GM19025 (cell line): ENCODE measurements around the gene DNAJB13.
A peak's percentile ranks its signal among the peaks of the same experiment; 100 is the strongest.
"Not testable (repeated sequence)": the region's sequence is repeated elsewhere in the genome, so short reads cannot be mapped to it uniquely, and the experiment has no call there.

Source experiments
- ATAC-seq: cut with Tn5 transposase; IDR thresholded peaks from one replicate; pipeline ENCODE4 v1.9.1; 2021; ENCODE audit warnings: mild to moderate bottlenecking, low read depth, moderate library complexity; ENCODE audit not compliant: unreplicated experiment

DNAJB13 gene

GRCh38 chr11:73950869-73951710 lies at the start of gene DNAJB13:
Gene DNAJB13 (plus strand): TSS chr11:73951026. CDS start chr11:73951070, 44 bp downstream.
- peak; percentile 81 for ATAC-seq

DNA sequence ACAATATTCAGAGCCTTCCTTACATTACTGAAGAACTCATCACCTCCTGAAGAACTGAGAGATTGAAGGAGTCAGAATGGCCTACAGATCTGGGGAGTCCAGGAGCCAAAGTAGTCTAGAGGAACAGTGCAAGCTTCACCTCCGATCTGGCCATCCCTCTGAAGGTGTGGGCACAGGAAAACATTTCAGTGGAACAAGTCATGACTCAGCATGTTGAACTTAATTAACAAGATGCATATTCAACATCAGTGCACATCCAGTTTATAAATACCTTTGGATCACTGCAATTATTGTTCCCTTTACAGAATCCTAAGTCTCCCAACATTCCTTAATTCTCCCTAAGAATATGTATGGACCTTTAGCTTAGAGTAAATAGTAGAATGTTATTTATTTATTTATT lies 48.5 kb upstream of the DNAJB13 start:
- ATAC-seq = no peak

DNA sequence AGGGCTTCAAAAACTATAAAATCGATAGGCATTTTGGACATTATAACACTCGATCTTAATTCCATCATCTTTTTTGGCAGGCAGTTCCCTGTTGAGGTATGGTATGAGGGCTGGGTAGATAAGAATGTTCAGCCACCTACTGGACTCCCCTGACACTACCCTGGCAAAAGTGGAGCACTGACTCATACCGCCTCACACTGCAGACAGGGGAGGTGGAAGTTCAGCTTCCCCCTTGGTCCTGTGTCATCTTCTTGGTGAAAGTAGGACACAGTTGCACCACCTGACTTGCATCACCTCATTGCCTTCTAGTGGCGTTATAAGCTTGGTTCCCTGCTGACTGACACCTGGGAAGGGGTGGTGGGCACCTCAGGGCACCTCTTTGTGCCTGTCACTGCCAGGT lies 43.6 kb upstream of the DNAJB13 start:
- no peak for ATAC-seq

DNA sequence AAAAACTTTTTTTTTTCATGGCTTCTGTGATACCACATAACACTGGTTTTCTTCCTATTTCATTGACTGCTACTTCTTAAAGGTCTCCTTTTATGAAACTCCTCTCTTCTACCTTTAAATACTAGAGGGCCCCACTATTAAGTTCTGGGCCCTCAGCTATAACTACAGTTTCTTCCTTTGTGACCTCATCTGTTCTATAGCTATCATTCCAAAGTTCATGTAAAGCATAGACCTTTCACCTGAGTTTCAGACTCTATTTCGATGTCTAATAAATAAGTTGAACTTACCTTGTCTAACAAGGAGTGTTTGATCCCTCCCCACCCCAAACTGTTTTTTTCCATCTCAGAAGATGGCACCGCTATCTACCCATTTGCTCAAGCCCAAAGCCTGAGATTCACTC lies 38.8 kb upstream of the DNAJB13 start:
- no peak for ATAC-seq

- no peak for ATAC-seq
Observed at GRCh38 chr11:73913472-73913871, 37.4 kb upstream of the DNAJB13 start.

- no peak for ATAC-seq
Observed at GRCh38 chr11:73914284-73914683, 36.5 kb upstream of the DNAJB13 start.

GRCh38 chr11:73916435-73916834 lies 34.4 kb upstream of the DNAJB13 start:
- no peak for ATAC-seq

GRCh38 chr11:73921180-73921579 lies 29.6 kb upstream of the DNAJB13 start:
- ATAC-seq = no peak

- no peak for ATAC-seq
Observed at GRCh38 chr11:73929388-73929787, 21.4 kb upstream of the DNAJB13 start.

GRCh38 chr11:73931039-73931645 lies 19.7 kb upstream of the DNAJB13 start:
- ATAC-seq = no peak

- no peak for ATAC-seq
Observed at GRCh38 chr11:73931951-73932350, 18.9 kb upstream of the DNAJB13 start.

- ATAC-seq = no peak
Observed at GRCh38 chr11:73932781-73933180, 18.0 kb upstream of the DNAJB13 start.

DNA sequence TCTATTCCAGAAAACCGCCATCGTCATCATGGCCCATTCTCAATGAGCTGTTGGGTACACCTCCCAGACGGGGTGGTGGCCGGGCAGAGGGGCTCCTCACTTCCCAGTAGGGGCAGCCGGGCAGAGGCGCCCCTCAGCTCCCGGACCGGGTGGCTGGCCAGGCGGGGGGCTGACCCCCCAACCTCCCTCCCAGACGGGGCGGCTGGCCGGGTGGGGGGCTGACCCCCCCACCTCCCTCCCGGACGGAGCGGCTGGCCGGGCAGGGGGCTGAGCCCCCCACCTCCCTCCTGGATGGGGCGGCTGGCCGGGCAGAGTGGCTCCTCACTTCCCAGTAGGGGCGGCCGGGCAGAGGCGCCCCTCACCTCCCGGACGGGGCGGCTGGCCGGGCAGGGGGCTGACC lies 14.8 kb upstream of the DNAJB13 start:
- ATAC-seq = not testable (repeated sequence)

- ATAC-seq = no peak
Observed at GRCh38 chr11:73939096-73939495, 11.7 kb upstream of the DNAJB13 start.

GRCh38 chr11:73940801-73941570 lies 9.8 kb upstream of the DNAJB13 start:
- ATAC-seq = no peak

GRCh38 chr11:73942010-73942409 lies 8.8 kb upstream of the DNAJB13 start:
- ATAC-seq = no peak

DNA sequence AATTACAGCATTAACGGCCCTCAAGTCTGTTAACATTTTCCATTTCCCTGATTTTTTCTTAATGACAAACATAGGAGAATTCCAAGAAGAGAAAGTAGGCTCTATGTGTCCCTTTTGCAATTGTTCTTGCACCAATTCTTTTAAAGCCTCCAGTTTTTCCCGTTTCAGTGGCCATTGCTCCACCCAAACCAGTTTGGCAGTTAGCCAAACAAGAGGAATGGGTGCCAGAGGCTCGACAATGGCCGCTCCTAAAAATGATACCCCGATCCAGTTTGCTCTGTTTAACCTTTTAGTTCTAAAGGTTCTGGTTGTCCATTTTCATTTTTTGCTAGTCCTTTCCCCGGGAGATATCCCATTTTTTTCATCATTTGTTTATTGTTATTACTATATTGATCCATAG lies 6.7 kb upstream of the DNAJB13 start:
- no peak for ATAC-seq

DNA sequence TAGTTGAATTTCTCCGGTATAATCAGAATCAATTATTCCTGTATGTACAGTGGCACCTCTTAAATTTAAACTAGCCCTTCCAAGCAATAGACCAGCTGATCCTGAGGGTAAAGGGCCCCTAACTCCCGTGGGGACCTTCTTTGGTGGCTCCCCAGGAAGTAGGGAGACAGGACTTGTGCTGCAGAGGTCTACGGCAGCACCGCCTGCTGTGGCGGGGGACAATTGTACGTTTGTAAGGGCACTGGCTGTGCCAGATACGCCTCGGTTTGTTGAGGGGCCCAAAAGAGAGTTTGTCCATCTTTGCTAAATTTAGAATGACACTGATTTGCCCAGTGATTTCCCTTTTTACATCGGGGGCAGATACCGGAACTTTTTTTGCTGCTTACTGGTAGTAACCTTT lies 5.9 kb upstream of the DNAJB13 start:
- ATAC-seq = no peak

- no peak for ATAC-seq
Observed at GRCh38 chr11:73945396-73945795, 5.4 kb upstream of the DNAJB13 start.

DNA sequence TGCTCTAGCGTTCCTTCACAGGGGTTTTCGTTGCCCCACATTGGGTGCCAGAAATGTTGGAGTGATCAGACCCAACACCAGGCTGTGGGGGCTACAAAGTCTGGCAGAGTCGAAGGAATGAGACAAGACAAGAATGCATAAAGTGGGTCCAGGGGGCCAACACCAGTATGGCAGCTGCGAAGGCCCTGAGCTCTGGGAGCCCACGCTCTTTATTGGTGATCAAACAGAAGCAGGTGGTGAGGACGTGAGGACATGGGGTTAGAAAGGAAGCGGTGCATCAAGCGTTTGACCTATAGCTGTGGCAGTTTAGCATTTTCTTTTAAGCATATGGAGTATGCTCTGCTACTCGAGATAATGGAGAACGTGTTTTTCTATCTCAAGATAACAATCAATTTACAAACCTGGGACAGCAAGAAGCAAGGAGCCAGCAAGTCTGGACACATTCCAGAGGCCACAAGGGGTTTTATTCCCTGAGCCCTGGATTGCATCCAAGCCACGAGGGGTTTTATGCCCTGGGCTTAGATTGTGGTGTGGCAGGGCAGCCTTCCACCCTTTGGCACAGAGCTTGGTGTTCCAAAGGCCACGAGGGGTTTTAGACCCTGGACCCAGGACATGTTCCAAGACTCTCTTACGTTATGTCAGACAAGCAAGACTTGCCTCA lies 3.9 kb upstream of the DNAJB13 start:
- no peak for ATAC-seq

GRCh38 chr11:73949246-73949645 lies 1.6 kb upstream of the DNAJB13 start:
- ATAC-seq = no peak
